GM19328 (cell line): ENCODE results near the gene VPS4B.
"Not testable (repeated sequence)": the region's sequence is repeated elsewhere in the genome, so short reads cannot be mapped to it uniquely, and the experiment has no call there.

Experiments
- ATAC-seq: cut with Tn5 transposase; IDR thresholded peaks from one replicate; pipeline ENCODE4 v1.9.1; 2021; ENCODE audit warnings: mild to moderate bottlenecking, moderate library complexity; ENCODE audit not compliant: unreplicated experiment

The VPS4B gene

DNA sequence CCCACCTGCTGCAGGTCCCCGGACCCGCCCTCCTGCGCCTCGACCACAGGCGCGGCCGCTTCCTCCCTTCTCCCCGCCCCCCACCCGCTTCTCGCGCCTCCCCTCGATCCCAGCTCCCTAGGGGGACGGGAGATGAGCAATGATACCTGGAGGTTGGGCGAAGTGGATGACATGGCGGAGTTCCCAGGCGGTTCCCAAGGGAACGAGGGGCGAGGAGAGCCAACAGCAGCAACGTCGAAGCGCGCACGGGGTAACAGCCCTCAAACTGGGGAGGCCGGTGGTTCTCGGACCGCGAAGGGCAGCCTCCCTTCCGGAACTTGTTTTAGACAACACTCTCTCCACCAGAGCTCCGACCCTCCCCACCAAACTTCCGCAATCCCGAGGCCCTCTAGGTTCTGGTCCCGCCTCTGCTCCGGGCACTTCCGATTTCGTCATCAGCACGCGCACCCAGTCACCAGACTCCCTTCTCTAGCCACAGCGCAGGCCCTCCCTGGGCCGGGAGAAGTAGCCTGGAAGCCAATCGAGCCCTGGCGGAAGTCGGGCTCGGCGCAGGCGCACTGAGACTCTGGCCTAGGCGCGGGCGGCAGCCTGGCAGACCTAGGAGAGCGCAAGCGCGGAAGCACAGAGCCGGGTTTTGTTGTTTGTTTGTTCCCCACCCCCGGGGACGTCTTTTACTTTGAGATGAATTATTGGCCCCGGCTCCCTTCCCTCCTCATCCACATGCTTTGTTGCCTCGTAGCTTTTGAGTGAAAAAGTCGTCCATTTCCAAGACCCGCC is at the start of gene VPS4B:
VPS4B (minus strand) TSS at position 390 of the 777 bp plus-strand sequence; CDS start at position 173, 217 bp downstream.
- peak; percentile 96 for ATAC-seq

DNA sequence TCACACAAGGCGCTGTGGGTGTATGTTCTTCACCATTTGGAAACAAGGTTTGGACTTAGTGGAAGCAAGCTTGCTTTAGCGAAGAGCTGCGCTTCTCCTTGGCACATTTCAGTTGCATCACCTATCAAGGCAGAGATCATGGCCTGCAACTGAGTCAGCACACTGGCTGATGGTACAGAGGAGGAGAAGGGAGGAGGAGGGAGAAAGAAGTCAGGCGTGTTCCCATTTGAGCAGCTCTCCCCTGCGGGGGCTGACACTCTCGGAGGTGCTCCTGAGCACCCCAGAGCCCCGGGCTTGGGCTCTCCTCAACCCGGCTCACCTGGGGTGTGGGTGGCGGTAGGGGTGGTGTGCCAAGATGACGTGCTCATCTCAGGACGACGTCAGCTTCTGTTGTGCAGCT is 48.5 kb upstream of the VPS4B start:
- no peak for ATAC-seq

DNA sequence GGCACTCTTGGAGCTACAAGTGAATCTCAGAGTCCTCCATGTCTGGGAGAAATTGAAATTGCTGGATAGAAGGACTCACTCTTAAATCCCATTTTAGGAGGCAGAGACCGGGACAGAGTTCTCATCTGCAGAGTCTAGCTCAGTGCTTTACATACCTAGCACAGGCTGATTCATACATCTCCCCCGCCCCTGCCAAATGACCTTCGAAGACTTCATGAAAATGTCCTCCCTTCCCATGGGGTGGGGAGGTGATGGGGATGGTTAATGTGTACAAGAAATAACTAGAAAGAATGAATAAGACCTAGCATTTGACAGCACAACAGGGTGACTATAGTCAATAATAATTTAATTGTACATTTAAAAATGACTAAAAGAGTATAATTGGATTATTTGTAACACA is 46.3 kb upstream of the VPS4B start:
- ATAC-seq, result no peak

DNA sequence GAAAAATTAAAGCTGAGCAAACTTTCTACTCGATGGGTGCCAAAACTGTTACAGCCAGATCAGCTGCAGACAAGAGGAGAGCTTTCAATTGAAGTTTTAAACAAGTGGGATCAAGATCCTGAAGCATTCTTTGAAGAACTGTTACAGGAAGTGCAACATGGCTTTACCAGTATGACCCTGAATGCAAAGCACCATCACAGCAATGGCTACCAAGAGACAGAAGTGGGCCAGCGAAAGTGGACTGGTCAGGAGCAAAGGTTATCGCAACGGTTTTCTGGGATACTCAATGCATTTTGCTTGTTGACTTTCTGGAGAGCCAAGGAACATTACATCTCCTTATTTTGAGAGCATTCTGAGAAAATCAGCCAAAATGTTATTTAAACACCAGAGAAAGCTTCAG is 45.4 kb upstream of the VPS4B start:
- ATAC-seq, result no peak

DNA sequence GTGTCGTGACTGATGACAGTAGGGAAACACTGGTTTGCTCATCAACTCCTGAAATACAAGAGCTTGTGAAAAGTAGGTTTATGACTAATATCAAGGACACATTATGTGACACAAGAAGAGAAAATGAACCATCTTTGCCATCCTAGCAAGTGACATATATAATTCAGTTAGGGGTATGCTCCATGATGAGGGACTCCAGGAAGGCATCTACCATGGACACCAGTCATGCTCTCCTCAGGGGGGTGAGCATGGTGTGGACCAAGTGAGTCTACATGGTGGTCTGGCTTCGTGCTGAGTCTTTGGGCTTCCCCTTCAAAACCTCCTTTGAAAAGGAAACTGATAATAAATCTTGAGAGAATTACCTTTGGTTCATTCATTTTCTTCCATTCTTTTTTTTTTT is 42.8 kb upstream of the VPS4B start:
- ATAC-seq, result no peak

DNA sequence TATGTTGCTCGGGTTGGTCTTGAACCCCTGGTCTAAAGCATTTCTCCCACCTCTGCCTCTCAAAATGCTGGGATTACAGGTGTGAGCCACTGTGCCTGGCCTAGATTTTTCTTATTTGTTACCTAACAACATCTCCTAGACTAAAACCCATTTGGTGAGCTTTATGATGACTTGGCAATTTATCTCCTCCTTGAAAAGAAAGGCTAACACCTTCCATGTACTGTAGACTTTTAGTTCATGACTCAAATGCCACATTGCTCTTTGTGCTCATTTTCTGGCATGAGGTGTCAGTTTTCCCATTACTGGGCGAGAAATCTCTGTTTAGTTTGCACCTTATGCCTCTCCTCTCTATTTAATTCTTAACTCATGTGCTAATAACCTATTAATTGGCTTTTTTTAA is 42.2 kb upstream of the VPS4B start:
- no peak for ATAC-seq

DNA sequence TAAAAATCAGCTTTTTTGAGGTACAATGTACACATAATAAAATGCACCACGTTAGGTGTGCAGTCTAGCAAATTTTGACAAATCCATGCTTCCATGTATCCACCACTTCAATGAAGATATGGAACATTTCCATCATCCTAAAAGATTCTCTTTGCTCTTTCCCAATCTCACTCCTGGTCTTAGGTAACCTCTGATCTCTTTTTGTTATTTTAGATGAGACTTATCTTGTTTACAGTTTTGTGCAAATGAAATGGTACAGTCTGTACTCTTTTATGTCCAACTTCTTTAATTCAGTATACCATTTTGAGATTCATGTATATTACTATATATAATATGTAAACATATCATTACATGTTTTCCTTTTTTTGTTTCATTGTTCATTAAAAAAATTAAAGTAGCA is 38.1 kb upstream of the VPS4B start:
- no peak for ATAC-seq

DNA sequence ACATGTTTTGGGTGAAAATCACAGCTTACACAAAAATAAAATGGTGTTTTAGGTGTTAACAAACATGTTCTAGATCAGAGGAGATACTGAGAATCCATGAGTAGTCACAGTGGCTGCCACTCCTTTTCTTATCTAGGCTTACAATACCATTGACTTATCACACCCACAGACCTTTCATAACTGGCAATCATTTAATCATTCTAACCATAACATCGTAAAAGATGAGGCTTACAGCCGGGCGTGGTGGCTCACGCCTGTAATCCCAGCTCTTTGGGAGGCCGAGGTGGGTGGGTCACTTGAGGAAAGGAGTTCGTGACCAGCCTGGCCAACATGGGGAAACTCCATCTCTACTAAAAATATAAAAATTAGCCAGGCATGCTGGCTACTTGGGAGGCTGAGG is 35.7 kb upstream of the VPS4B start:
- ATAC-seq, result no peak

DNA sequence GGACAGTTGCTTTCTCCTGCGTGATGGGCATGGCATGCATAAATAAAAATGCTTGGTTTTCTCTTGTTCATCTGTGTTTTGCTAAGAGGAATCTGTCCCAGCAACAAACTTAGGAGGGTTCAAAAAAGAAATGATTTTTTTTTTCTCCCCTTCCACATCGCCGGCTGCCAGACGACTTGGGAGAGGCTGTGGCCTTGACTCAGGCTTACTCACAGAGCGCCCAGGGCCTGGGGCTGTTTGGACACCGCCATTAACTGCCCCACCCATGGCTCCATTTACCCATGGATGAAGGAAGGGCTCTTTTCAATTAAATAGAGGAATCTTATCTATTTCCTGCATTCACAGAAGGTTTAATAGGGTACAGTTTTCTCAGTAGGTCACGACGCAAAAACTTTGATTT is 32.2 kb upstream of the VPS4B start:
- ATAC-seq, result no peak

DNA sequence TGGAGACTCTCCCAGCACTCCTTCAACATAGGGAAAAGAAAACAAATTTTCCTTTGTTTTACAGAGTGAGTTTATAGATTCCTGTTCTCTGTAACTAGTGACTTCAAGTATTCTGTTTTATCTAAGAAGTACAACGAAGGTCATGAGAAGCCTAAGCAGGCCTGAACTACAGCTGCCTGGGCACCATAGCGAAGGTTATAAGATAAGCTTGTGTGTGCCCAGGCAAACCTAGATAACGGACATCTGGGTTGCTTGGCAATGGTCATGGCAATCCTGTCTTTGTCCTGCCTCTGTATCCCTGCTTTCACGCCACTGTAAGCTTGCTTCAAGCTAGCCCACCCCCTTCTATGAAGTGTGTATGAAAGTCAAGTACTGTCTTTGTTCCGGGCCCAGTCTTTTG is 30.5 kb upstream of the VPS4B start:
- ATAC-seq, result not testable (repeated sequence)

DNA sequence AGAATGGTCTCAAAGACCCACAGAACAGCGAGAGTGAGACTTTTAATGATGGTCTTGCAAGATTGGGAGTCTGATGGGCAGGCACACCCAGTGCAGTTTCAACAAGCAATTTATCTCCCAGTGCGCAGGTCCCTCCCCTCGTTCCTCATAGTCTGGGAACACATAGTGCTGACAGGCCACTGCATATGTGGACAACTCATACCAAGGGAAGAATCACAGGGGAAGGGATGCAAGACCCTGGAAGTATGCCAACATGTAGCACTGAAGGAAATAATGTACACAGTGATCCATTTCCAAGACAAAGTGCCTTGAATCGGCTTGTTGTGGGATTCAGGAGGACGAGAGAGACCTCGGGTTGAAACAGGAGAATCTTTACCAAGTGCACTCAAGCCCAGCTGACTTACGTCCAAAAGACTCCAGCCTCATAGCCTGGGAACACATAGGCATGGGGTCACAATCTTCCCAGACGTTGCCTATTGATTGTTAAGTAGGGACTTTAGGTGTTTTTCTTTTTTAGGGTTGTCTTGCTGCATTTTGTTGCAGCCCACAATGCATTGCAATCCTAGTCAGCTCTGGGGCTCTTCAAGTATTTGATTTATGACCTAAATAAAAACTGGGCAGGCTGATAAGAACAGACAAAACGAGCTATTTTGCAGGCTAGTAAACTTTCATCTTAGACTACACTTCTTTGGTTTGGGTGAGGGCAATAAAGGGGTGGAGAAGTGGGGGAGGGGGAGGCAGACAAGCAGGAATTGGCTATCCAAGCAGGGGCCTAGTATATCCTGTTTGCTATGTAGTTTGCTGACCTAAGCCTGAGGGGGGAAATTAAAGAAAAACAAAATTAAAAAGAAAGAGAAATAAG is 29.8 kb upstream of the VPS4B start:
- ATAC-seq, result no peak

DNA sequence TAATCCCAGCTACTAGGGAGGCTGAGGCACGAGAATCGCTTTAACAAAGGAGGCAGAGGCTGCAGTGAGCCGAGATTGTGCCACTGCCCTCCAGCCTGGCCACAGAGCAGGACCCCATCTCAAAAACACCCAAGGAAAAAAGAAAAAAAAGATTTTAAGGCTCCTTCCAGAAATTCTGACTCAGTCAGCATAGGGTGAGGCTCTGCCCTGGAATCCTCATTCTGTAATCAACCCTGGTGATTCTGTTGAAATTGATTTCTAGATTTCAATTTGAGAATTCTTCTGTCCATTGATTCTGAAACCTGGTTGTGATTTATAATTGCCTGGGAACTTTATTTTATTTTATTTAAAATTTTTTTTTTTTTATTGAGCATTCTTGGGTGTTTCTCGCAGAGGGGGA is 27.1 kb upstream of the VPS4B start:
- no peak for ATAC-seq

DNA sequence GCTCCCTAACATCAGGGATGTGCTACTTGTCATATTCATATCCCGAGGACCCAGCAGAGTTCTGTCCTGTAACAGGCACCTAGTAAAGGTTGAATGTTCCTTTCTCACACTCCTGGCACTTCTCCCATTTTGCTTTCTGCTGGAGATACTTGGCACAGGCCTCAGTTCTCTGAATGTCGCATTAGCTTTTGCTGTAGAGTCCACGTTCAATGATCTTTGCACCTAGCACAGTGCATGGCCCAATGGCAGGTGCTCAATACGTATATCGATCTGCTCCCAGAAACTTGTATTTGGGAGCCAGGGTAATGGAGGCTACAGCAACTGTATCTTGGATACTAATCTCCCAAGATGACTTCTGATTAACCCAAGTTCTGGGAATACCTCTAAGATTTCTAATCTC is 24.8 kb upstream of the VPS4B start:
- ATAC-seq, result no peak

DNA sequence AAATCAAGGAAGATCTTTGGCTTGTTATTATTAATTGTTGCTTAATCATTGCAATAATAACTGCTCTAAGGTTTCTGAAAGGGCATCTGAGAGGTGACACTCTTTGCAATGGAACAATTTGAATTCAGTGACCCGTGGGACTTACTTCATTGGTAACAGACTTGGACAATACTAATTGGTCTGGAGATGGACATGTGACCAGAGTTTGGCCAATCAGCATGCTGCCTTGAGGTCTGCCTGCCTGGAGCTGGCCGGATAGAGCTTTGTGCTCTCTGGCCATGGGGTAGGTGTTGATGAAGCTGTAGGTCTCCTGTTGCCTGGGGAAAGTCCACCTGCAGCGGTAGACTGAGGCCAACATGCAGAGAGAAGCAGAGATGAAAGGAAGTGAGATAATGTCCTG is 24.0 kb upstream of the VPS4B start:
- no peak for ATAC-seq

DNA sequence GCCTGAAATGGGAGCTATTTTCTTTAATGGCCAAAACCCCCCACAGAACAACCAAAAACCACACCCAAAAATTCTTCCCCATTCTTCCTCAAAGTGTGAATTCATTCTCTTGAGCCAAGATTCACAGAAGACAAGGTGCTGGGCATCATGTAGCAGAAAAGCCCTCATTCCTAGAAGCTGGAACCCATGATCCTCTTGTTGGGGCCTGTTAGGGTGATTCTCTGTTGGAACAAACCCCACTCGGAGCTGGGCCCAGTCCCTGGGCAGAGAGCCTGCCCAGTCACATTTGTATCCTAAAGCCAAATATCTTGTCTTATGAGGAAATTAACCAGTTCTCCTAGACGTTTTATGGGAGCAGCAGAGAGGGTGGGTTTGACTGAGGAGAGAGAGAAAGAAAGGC is 22.8 kb upstream of the VPS4B start:
- ATAC-seq, result no peak

DNA sequence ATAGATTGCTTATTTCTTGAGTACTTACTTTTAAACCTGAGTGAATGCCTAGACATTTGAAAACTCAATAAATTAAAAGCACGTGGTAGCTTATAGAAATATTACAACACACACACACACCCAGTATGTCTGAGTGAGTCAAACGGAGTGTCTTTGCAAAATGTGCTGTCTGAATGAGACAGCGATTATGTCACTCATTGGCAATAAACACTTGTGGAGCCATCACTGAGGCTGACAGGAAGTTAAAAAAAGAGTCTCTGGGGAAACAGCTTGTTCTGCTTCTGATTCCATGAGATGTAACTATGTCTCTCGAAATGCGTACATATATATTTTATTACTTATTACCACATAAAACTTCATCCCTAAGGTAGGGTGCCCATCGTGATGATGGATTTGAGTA is 22.3 kb upstream of the VPS4B start:
- no peak for ATAC-seq

DNA sequence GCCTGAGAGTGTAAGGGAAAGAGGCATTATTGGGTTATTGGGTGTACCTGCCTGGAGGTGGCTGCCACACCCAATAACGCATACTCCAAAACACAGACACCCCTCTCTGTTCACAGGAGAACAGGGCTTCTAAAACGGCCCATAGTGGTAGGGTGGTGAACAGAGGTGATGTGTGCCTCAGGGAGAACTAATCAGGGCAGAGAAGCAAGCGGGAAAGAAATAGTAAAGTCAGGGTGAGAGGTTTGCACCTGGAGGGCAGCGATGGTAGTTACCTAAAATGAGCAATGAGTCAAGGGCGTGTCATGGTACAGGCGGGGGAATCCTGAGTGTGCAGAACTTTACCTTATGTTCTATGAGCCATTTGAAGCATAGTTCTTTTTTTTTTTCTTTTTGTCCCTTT is 21.6 kb upstream of the VPS4B start:
- no peak for ATAC-seq

DNA sequence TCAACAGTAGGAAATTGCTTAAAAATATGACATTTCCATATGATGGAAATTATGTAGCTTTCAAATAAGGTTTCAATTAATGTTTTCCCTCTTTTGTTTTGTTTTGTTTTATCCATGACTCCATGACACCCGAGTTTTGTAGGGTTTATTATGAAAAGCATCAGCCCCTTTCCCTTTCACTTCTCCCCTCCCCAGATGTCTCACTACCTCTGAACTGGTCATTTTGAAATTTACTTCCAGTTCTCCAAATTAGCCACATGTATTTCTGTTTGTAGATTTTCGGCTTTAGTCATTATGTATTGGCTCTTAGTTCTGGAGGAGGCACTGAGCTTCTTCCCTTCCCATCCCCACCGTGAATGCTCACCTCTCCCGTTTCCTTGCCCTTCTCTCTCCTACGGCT is 18.6 kb upstream of the VPS4B start:
- no peak for ATAC-seq

DNA sequence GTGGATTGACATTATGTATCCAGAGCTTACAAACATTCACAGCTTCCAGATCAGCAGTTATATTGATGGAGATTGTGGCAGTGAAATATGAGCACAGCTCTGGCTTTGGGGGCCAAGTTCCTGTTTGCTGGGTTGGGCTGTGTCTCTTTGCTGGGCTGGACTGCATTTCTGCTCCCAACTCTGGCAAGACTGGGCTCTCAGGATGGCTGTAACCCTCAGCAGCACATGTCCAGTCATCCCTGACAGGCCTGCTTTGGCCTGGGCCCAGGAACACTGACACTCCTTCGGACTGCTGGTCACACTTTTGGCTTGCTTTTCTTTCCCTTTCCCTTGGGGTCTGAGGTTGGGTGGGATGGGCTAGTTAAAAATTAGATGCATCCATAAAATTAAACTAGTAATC is 17.9 kb upstream of the VPS4B start:
- ATAC-seq, result no peak

DNA sequence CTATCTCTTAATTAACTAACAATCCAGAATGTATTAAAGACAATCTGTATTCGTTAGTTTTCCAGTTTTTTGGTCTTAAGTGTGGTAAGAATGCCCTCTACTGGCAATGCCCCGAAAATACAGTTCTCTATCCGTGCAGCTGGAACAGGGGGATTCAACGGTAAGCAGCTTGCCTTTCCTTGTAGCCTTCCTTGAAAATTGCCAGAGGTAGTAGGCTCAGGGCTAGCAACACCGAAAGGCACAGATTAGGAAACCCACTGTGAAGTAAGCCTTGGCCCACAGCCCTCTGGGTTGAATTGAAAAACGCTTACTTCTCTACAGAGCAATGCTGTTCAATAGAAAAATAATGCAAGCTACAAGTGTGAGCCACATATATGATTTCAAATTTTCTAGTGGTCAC is 17.1 kb upstream of the VPS4B start:
- ATAC-seq, result no peak

DNA sequence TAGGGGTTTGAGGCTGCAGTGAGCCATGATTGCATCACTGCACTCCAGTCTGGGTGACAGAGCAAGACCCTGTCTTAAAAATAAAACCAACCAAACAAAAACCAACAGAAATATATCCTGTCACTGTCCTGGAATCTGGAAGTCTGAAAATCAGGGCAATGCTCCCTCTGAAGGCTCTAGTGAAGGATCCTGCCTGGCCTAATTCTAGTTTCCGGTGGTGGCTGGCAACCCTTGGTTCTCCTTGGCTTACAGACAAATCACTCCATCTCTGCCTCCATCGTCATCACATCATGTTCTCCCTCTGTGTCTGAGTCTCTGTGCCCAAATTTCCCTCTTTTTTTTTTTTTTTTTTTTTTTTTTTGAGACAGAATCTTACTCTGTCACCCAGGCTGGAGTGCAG is 15.9 kb upstream of the VPS4B start:
- ATAC-seq, result no peak

DNA sequence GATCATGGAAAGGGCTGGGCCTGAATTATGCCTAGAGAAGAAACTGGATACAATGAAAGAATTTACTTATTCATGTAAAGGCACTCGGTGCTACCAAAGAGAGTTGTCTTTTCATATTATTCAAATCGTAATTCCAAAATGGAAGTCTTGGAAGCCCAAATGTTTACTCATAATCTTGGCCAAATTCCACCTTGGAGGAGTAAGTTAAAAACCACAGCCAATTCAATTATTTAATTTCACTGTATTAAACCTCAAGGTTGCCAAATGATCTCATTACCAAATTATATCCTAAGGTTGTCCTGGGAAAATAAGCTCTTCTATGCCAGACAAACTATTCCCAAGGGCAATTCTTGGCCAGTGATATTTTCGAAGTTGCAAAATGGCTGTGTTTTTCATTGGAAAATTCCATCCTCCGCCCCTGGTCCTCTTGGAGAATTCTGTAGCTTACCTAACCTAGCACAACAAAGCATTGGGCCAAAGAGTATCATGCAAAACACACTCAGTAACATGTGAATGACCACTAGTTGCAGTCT is 11.1 kb upstream of the VPS4B start:
- no peak for ATAC-seq
